ENCODE data around the gene ARHGEF33.

DNA sequence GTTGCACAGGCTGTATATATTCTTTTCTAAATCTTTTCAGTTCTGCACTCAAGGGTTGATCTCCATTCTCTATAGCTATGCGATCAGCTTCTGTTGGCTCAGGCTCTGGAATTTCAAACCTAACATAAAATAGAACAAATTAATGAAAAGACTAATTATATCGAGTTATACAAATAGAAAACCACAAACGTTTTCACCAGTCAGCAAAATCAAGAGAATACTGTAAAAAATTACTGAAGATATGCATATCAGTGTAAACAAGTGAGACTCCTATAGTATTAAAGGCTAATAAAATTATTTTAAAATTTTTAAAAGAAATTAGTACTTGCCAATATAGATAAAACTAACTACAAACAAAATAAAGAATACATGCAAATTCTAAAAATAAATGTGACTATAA, 124.2 kb downstream of the ARHGEF33 start:
- TF ChIP-seq CTCF (IDR thresholded peaks at IDR 0.05; ENCODE audit: insufficient read depth, low read length) (no peak), REST (IDR thresholded peaks at IDR 0.05; ENCODE audit: insufficient replicate concordance, low read depth) (no peak), POLR2AphosphoS5 (IDR thresholded peaks at IDR 0.05; ENCODE audit: low read depth) (no peak)

All from HL-60 (cell line).